NCI-H524 (cell line): ENCODE results near the gene CFAP100.
A peak's percentile ranks its signal among the peaks of the same experiment; 100 is the strongest.

Source experiments
- DNase-seq, 2 experiments: peaks; one replicate each; lab custom pipeline; 2025; lab: John Stamatoyannopoulos, UW

The CFAP100 gene

GRCh38 chr3:126394179-126394976 lies at the start of gene CFAP100:
TSS of gene CFAP100 (plus strand) at chr3:126394909. CDS start at chr3:126396001, 1,092 bp downstream.
- DNase-seq: peak; percentile 68 to 75

GRCh38 chr3:126345231-126345630 lies 49.5 kb upstream of the CFAP100 start:
- DNase-seq: no peak

GRCh38 chr3:126345641-126346460 lies 48.9 kb upstream of the CFAP100 start:
- no peak for DNase-seq

GRCh38 chr3:126346466-126346865 lies 48.2 kb upstream of the CFAP100 start:
- DNase-seq: no peak

- no peak for DNase-seq
These were observed 47.1 kb upstream of the CFAP100 start for GRCh38 chr3:126347543-126348161.

- no peak for DNase-seq
These were observed 46.3 kb upstream of the CFAP100 start for GRCh38 chr3:126348308-126348920.

GRCh38 chr3:126349071-126349470 lies 45.6 kb upstream of the CFAP100 start:
- DNase-seq: no peak

GRCh38 chr3:126349611-126350501 lies 44.9 kb upstream of the CFAP100 start:
- no peak for DNase-seq

- no peak for DNase-seq
These were observed 44.1 kb upstream of the CFAP100 start for GRCh38 chr3:126350502-126351085.

- DNase-seq: peak in 1 of 2 experiments; percentile 30
These were observed 43.5 kb upstream of the CFAP100 start for GRCh38 chr3:126351086-126351770.

GRCh38 chr3:126351771-126352475 lies 42.8 kb upstream of the CFAP100 start:
- DNase-seq: no peak

- DNase-seq: no peak
These were observed 41.9 kb upstream of the CFAP100 start for GRCh38 chr3:126352476-126353454.

- DNase-seq: no peak
These were observed 40.9 kb upstream of the CFAP100 start for GRCh38 chr3:126353694-126354321.

- DNase-seq: no peak
These were observed 39.9 kb upstream of the CFAP100 start for GRCh38 chr3:126354776-126355175.

GRCh38 chr3:126355251-126355650 lies 39.5 kb upstream of the CFAP100 start:
- no peak for DNase-seq

- peak; percentile 31 to 66 for DNase-seq
These were observed 38.8 kb upstream of the CFAP100 start for GRCh38 chr3:126355777-126356372.
